Measurements from ENCODE around the gene BEND3. TPM values are rescaled to one million over a fixed set of nuclear protein-coding genes. Genes with fewer than 3 reads are reported as not detected.
A peak's percentile ranks its signal among the peaks of the same experiment; 100 is the strongest.

The BEND3 gene
- total and polyA plus RNA-seq, 2 of the 8 experiments (the other 6 are each of a cell fraction or from before 2014, with no cell fraction given) = 25.2 to 38.8 TPM

DNA sequence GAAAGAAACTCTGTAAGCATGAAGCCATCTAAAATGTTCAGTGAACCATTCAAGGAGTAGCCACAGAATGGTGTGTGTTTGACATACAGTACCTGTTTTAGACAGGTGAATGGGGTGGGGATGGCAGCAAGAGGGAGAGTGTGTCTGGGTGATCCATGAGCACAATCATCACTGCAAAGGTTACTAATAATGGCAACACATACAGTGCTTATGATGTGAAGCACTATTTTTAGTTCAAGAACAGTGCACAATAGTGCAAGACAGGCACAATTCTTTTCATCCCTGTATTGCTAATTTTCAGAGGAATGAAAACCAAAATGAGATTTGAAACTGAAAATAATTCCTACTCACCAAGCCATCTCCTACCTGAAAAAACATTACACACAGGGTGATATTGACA is 14.1 kb downstream of the BEND3 start:
- CTCF ChIA-PET (ENCODE audit: partially characterized antibody) = no interaction called here
- FAIRE-seq = no peak
- peaks cover 0 to 54% of the 10 kb centered on the region in 2 experiments; a peak in 3 of 4 replicates for H3K79me2 ChIP-seq (ENCODE audit: control insufficient read depth in 1 of 2, insufficient read depth in 2 of 2, low read length in 2 of 2)

More for the DNA sequence above, 14.1 kb downstream of the BEND3 start:
- H2BK15ac ChIP-seq (ENCODE audit: low read length) = no peak overlapping the region
- no peak overlapping the region for H3K4me2 ChIP-seq (ENCODE audit: insufficient read depth in 1 of 2, low read depth in 2 of 2, low read length in 2 of 2)
- H3K4me3 ChIP-seq (ENCODE audit: extremely low read depth in 1 of 4, insufficient read depth in 2 of 4, low read depth in 3 of 4, low read length in 4 of 4) = no peak overlapping the region
- no peak overlapping the region; the same call in 1 of the 2 replicates for H2BK12ac ChIP-seq (ENCODE audit: low read depth, low read length)
- H3K27me3 ChIP-seq (replicated peaks in 1 of 4; ENCODE audit: control insufficient read depth in 3 of 4, extremely low read depth in 1 of 4, insufficient read depth in 3 of 4, low read length in 3 of 4) = no peaks in the 10 kb centered on the region
- no peak overlapping the region for H3K27ac ChIP-seq (ENCODE audit: low read depth, low read length)
- H2AFZ ChIP-seq (ENCODE audit: low read length) = no peak overlapping the region
- H3K23ac ChIP-seq (ENCODE audit: insufficient read length) = no peak overlapping the region
- H3K56ac ChIP-seq (replicated peaks; ENCODE audit: insufficient read length, low read depth, low read length) = no peak overlapping the region
- no peak overlapping the region for H3K9ac ChIP-seq (replicated peaks in 1 of 4; ENCODE audit: extremely low read depth in 1 of 4, low read depth in 3 of 4, low read length in 3 of 4)
- peaks cover 0 to 22% (median 9%) of the 10 kb centered on the region in 4 experiments; a peak in 6 of 8 replicates for H3K36me3 ChIP-seq (ENCODE audit: control insufficient read depth in 2 of 4, insufficient read depth in 4 of 4, low read length in 3 of 4)
- peaks cover 18 to 24% (median 20%) of the 10 kb centered on the region in 4 experiments for H3K4me1 ChIP-seq (replicated peaks in 1 of 4; ENCODE audit: control insufficient read depth in 3 of 4, insufficient read depth in 4 of 4, low read length in 3 of 4)
- H2AK5ac ChIP-seq (ENCODE audit: low read depth, low read length) = peak overlapping the region; percentile 7; the same call in 1 of the 2 replicates
- peak overlapping the region; percentile 26; the same call in 1 of the 2 replicates for H2BK5ac ChIP-seq (ENCODE audit: low read depth, low read length)
- H3K14ac ChIP-seq (ENCODE audit: insufficient read length) = no peak overlapping the region
- no peak overlapping the region for H3K18ac ChIP-seq (ENCODE audit: extremely low read depth, low read length)
- no peak overlapping the region for H3K4ac ChIP-seq (replicated peaks; ENCODE audit: insufficient read length, low read depth, low read length)
- peaks cover 8% of the 10 kb centered on the region; the same call in 1 of the 2 replicates for H3K79me1 ChIP-seq (ENCODE audit: low read depth, low read length)
- no peaks in the 10 kb centered on the region for H4K20me1 ChIP-seq (replicated peaks in 1 of 2; ENCODE audit: control insufficient read depth in 1 of 2, insufficient read depth in 2 of 2, low read length in 2 of 2)
- no peaks in the 10 kb centered on the region; the same call in 1 of the 2 replicates for H3K23me2 ChIP-seq (ENCODE audit: low read depth, low read length)
- no peak overlapping the region for H4K5ac ChIP-seq (ENCODE audit: insufficient read length, low read depth, low read length)
- no peaks in the 10 kb centered on the region for H3K9me3 ChIP-seq (ENCODE audit: insufficient read depth in 2 of 2, low read depth in 1 of 2, low read length in 1 of 2)
- no peak overlapping the region for H4K91ac ChIP-seq (replicated peaks; ENCODE audit: insufficient read length, low read length)
- POLR2A ChIA-PET (ENCODE audit: partially characterized antibody) = interaction anchor here (4.8 kb wide), 1 partner anchor 12 kb away, joined by 27 read pairs; no protein-coding TSS in a partner anchor
- no peak overlapping the region for H4K8ac ChIP-seq (ENCODE audit: extremely low read depth, insufficient read depth, low read length)
- DNase-seq (ENCODE audit: low read depth in 1 of 2, low spot score in 2 of 2) = no peak
- H2BK120ac ChIP-seq (replicated peaks; ENCODE audit: low read depth, low read length) = no peak overlapping the region
- no peak overlapping the region for H2BK20ac ChIP-seq (ENCODE audit: low read length)
